Upper lobe of left lung (tissue), 6 donors: ENCODE data around the gene ZSCAN26. TPM values are rescaled to one million over a fixed set of nuclear protein-coding genes. Genes with fewer than 3 reads are reported as not detected.
"Not testable (repeated sequence)": the region's sequence is repeated elsewhere in the genome, so short reads cannot be mapped to it uniquely, and the experiment has no call there.

ENCODE experiments used
- ATAC-seq, 2 donors: fragments of 200-7000 bp; cut with Tn5 transposase; one replicate each; pipeline ENCODE4 v1.9.1; 2022; ENCODE audit warnings: mild to moderate bottlenecking in 2 of 2, moderate library complexity in 2 of 2; ENCODE audit not compliant: low FRiP score in 2 of 2
- DNase-seq, 2 donors: peaks; one replicate each; pipeline ENCODE4 v3.0.0-alpha.2; 2019 to 2020
- H3K27ac ChIP-seq, 4 donors: fragments of 200-600 bp; sonication (generic); one replicate each; pipeline ENCODE4 v1.5.1; 2016 to 2019
- H3K27me3 ChIP-seq, 4 donors: fragments of 200-600 bp; sonication (generic); one replicate each; pipeline ENCODE4 v1.5.1; 2017 to 2019
- H3K36me3 ChIP-seq, 4 donors: fragments of 200-600 bp; sonication (generic); one replicate each; pipeline ENCODE4 v1.5.1; 2016 to 2019
- H3K4me1 ChIP-seq, 4 donors: fragments of 200-600 bp; sonication (generic); one replicate each; pipeline ENCODE4 v1.5.1; 2018 to 2019
- H3K4me3 ChIP-seq, 4 donors: fragments of 200-600 bp; sonication (generic); one replicate each; pipeline ENCODE4 v1.5.1; 2017 to 2019; ENCODE audit warnings: mild to moderate bottlenecking in 2 of 4, moderate library complexity in 1 of 4
- H3K9me3 ChIP-seq, 4 donors: fragments of 200-600 bp; sonication (generic); one replicate each; pipeline ENCODE4 v1.5.1; 2018 to 2019
- CTCF ChIP-seq, 6 experiments: fragments of 450-650 bp in 4 of 6; fragments of 200-600 bp in 2 of 6; sonication (generic) in 2 of 6; IDR thresholded peaks; one replicate each; pipeline ENCODE4 v1.5.1; 2016 to 2019; ENCODE audit warnings: antibody characterized with exemption in 6 of 6
- EP300 ChIP-seq, 4 donors: sonication (generic); formaldehyde crosslinking; IDR thresholded peaks; one replicate each; pipeline ENCODE4 v1.5.1; 2017; ENCODE audit warnings: antibody characterized with exemption in 4 of 4, control low read depth in 2 of 4
- POLR2A ChIP-seq, 4 donors: fragments of 450-650 bp; IDR thresholded peaks; one replicate each; pipeline ENCODE4 v1.5.1; 2016 to 2017; ENCODE audit warnings: antibody characterized with exemption in 4 of 4, mild to moderate bottlenecking in 2 of 4
- POLR2AphosphoS5 ChIP-seq, 2 donors: sonication (generic); formaldehyde crosslinking; IDR thresholded peaks; one replicate each; pipeline ENCODE4 v1.5.1; 2017; ENCODE audit warnings: antibody characterized with exemption in 2 of 2
- WGBS, 2 donors: methylation state at CpG; one replicate each; pipeline ENCODE4 v1.1.5; 2017 to 2018; 5-methylcytosine and 5-hydroxymethylcytosine counted together
- total RNA-seq, 6 donors: library from RNA; depleted of rRNA in 4 of 6; stranded (reverse); fragments of >200 nt in 4 of 6; gene quantifications; one replicate each; pipeline versions ENCODE4 v1.1.0 to v1.2.1, GENCODE V29; 2016 to 2021
- donor health status: DM: no; HTN: no; CAD: no; lungs with moderate emphysema.
- donor health status: DM: no; HTN: yes; CAD: no; lungs with severe emphysema.

The ZSCAN26 gene
- total RNA-seq, 6 donors from 2014 or later: 9.1 to 24.1 (median 11.4) TPM

GRCh38 chr6:28291573-28291972 lies 24.6 kb downstream of the ZSCAN26 start:
- Histone ChIP-seq H3K4me3 (no peak overlapping the region), H3K27ac (no peak overlapping the region), H3K36me3 (peaks cover 0 to 35% (median 12%) of the 10 kb centered on the region in 4 donors), H3K9me3 (no peaks in the 10 kb centered on the region), H3K27me3 (no peaks in the 10 kb centered on the region), H3K4me1 (no peaks in the 10 kb centered on the region)
- ATAC-seq (no peak), DNase-seq (no peak)
- TF ChIP-seq POLR2AphosphoS5 (IDR thresholded peaks at IDR 0.05) (no peak), POLR2A (IDR thresholded peaks at IDR 0.05) (no peak), CTCF (IDR thresholded peaks at IDR 0.05) (no peak), EP300 (IDR thresholded peaks at IDR 0.05) (no peak)

GRCh38 chr6:28295326-28295725 lies 28.4 kb downstream of the ZSCAN26 start:
- H3K27me3 ChIP-seq: no peaks in the 10 kb centered on the region
- H3K9me3 ChIP-seq: no peaks in the 10 kb centered on the region
- H3K4me3 ChIP-seq: no peak overlapping the region
- H3K27ac ChIP-seq: no peak overlapping the region
- WGBS, 2 donors: 90 to 94% methylated on average over 5 of the region's 5 CpGs
- peaks cover 0 to 19% (median 8%) of the 10 kb centered on the region in 4 donors for H3K36me3 ChIP-seq
- no peak for DNase-seq
- no peak for TF ChIP-seq CTCF (IDR thresholded peaks at IDR 0.05)
- no peak for TF ChIP-seq EP300 (IDR thresholded peaks at IDR 0.05)
- TF ChIP-seq POLR2AphosphoS5 (IDR thresholded peaks at IDR 0.05): no peak
- TF ChIP-seq POLR2A (IDR thresholded peaks at IDR 0.05): no peak
- no peaks in the 10 kb centered on the region for H3K4me1 ChIP-seq
- no peak for ATAC-seq

- 86 to 95% methylated on average over 7 of the region's 7 CpGs for WGBS, 2 donors
- Histone ChIP-seq H3K4me3 (no peak overlapping the region), H3K9me3 (no peaks in the 10 kb centered on the region), H3K36me3 (peaks cover 0 to 29% (median 8%) of the 10 kb centered on the region in 4 donors), H3K27ac (no peak overlapping the region), H3K4me1 (no peaks in the 10 kb centered on the region), H3K27me3 (no peaks in the 10 kb centered on the region)
- TF ChIP-seq POLR2AphosphoS5 (IDR thresholded peaks at IDR 0.05): no peak
- no peak for TF ChIP-seq CTCF (IDR thresholded peaks at IDR 0.05)
- TF ChIP-seq EP300 (IDR thresholded peaks at IDR 0.05): no peak
- no peak for TF ChIP-seq POLR2A (IDR thresholded peaks at IDR 0.05)
- DNase-seq: no peak
- no peak for ATAC-seq
Measured at GRCh38 chr6:28296520-28297060, 29.6 kb downstream of the ZSCAN26 start.

- Histone ChIP-seq H3K27ac (no peak overlapping the region), H3K4me3 (no peak overlapping the region), H3K4me1 (no peaks in the 10 kb centered on the region), H3K36me3 (peaks cover 0 to 15% (median 0%) of the 10 kb centered on the region in 4 donors), H3K27me3 (no peaks in the 10 kb centered on the region), H3K9me3 (peaks cover 0 to 6% (median 0%) of the 10 kb centered on the region in 4 donors)
- 80 to 82% methylated on average over 3 of the region's 3 CpGs for WGBS, 2 donors
- no peak for ATAC-seq
- TF ChIP-seq EP300 (IDR thresholded peaks at IDR 0.05): no peak
- TF ChIP-seq POLR2AphosphoS5 (IDR thresholded peaks at IDR 0.05): no peak
- TF ChIP-seq POLR2A (IDR thresholded peaks at IDR 0.05): no peak
- TF ChIP-seq CTCF (IDR thresholded peaks at IDR 0.05): no peak
- DNase-seq: no peak
Measured at GRCh38 chr6:28303570-28303969, 36.6 kb downstream of the ZSCAN26 start.

- DNase-seq, H3K27ac ChIP-seq, H3K27me3 ChIP-seq, ATAC-seq, H3K4me3 ChIP-seq, H3K9me3 ChIP-seq, H3K36me3 ChIP-seq, H3K4me1 ChIP-seq: not testable (repeated sequence)
Measured at GRCh38 chr6:28306363-28306762, 39.4 kb downstream of the ZSCAN26 start.
